CD14-positive monocyte (primary cell): ENCODE measurements around the gene VILL. TPM values are rescaled to one million over a fixed set of nuclear protein-coding genes. Genes with fewer than 3 reads are reported as not detected.

Experiments used
- DNase-seq, 3 donors: peaks; one replicate each; pipeline ENCODE4 v3.0.0-alpha.2; 2011 to 2022
- H2AFZ ChIP-seq: 2 replicates; pipeline ENCODE4 v1.6.0; 2012; ENCODE audit warnings: mild to moderate bottlenecking, low read depth, low read length, inconsistent platforms; ENCODE audit not compliant: insufficient read depth, poor library complexity, severe bottlenecking
- H3K27ac ChIP-seq, 2 donors: 1 replicate in 1 of 2; 2 replicates in 1 of 2; pipeline ENCODE4 v1.5.1; 2012 to 2013; ENCODE audit warnings: low read length in 2 of 2, control low read depth in 1 of 2, inconsistent platforms in 1 of 2, low read depth in 1 of 2, mild to moderate bottlenecking in 1 of 2
- H3K27me3 ChIP-seq, 2 donors: one replicate each; pipeline versions ENCODE4 v1.6.0 to v1.6.1; 2011 to 2013; ENCODE audit warnings: low read length in 2 of 2; ENCODE audit not compliant: control insufficient read depth in 2 of 2, insufficient read depth in 2 of 2
- H3K36me3 ChIP-seq, 2 donors: replicated peaks in 1 of 2; 1 replicate in 1 of 2; 2 replicates in 1 of 2; pipeline versions ENCODE4 v1.5.1 to v1.6.1; 2012 to 2013; ENCODE audit warnings: low read length in 2 of 2, control low read depth in 1 of 2, inconsistent platforms in 1 of 2, mild to moderate bottlenecking in 1 of 2; ENCODE audit not compliant: insufficient read depth in 2 of 2, control insufficient read depth in 1 of 2
- H3K4me1 ChIP-seq, 2 donors: 1 replicate in 1 of 2; 2 replicates in 1 of 2; pipeline versions ENCODE4 v1.5.1 to v1.6.1; 2012 to 2013; ENCODE audit warnings: low read length in 2 of 2, control low read depth in 1 of 2, inconsistent platforms in 1 of 2, mild to moderate bottlenecking in 1 of 2, moderate library complexity in 1 of 2; ENCODE audit not compliant: insufficient read depth in 2 of 2, control insufficient read depth in 1 of 2
- H3K4me2 ChIP-seq: replicated peaks from 2 replicates; pipeline ENCODE3; 2012; ENCODE audit warnings: low read length, moderate library complexity, mild to moderate bottlenecking; ENCODE audit not compliant: poor library complexity, severe bottlenecking; ENCODE audit errors: extremely low read depth
- H3K4me3 ChIP-seq, 3 experiments: fragments of 200-600 bp in 1 of 3; sonication (generic) in 1 of 3; replicated peaks in 1 of 3; 1 replicate in 2 of 3; 2 replicates in 1 of 3; pipeline ENCODE4 v1.5.1; 2011 to 2013; ENCODE audit warnings: low read length in 3 of 3, mild to moderate bottlenecking in 3 of 3, control low read depth in 2 of 3, low read depth in 2 of 3, inconsistent platforms in 1 of 3, moderate library complexity in 1 of 3
- H3K79me2 ChIP-seq: 2 replicates; pipeline ENCODE4 v1.6.0; 2012; ENCODE audit warnings: mild to moderate bottlenecking, control low read depth, inconsistent platforms, low read length, moderate library complexity; ENCODE audit not compliant: insufficient read depth
- H3K9ac ChIP-seq: 2 replicates; pipeline ENCODE4 v1.6.0; 2017; ENCODE audit warnings: low read length, mild to moderate bottlenecking; ENCODE audit not compliant: insufficient read depth, poor library complexity, severe bottlenecking
- H3K9me3 ChIP-seq, 2 donors: replicated peaks in 1 of 2; 1 replicate in 1 of 2; 2 replicates in 1 of 2; pipeline versions ENCODE4 v1.5.1 to v1.6.1; 2012 to 2013; ENCODE audit warnings: low read length in 2 of 2, control low read depth in 1 of 2; ENCODE audit not compliant: control insufficient read depth in 1 of 2, insufficient read depth in 1 of 2
- H4K20me1 ChIP-seq: 2 replicates; pipeline ENCODE4 v1.6.0; 2012; ENCODE audit warnings: mild to moderate bottlenecking, low read length, control low read depth, moderate library complexity; ENCODE audit not compliant: insufficient read depth
- H3K27ac Mint-ChIP-seq, 7 donors: one replicate each; pipeline ENCODE4 v1.8.0; 2020; ENCODE audit warnings: mild to moderate bottlenecking in 7 of 7, mixed read lengths in 7 of 7, moderate library complexity in 6 of 7, inconsistent platforms in 2 of 7
- H3K27me3 Mint-ChIP-seq, 3 donors: one replicate each; pipeline ENCODE4 v1.8.0; 2021 to 2022; ENCODE audit warnings: low read depth in 3 of 3, mild to moderate bottlenecking in 3 of 3, mixed read lengths in 3 of 3, moderate library complexity in 3 of 3, inconsistent platforms in 1 of 3
- H3K36me3 Mint-ChIP-seq, 2 donors: one replicate each; pipeline ENCODE4 v1.8.0; 2020; ENCODE audit warnings: mixed read lengths in 2 of 2, inconsistent platforms in 1 of 2, mild to moderate bottlenecking in 1 of 2
- H3K4me1 Mint-ChIP-seq: one replicate; pipeline ENCODE4 v1.8.0; 2020; ENCODE audit warnings: mild to moderate bottlenecking, mixed read lengths
- H3K4me3 Mint-ChIP-seq, 2 donors: one replicate each; pipeline ENCODE4 v1.8.0; 2020; ENCODE audit warnings: mild to moderate bottlenecking in 2 of 2, mixed read lengths in 2 of 2, moderate library complexity in 1 of 2
- H3K9me3 Mint-ChIP-seq, 7 donors: one replicate each; pipeline ENCODE4 v1.8.0; 2020 to 2022; ENCODE audit warnings: mixed read lengths in 7 of 7, mild to moderate bottlenecking in 6 of 7, moderate library complexity in 6 of 7, inconsistent platforms in 2 of 7
- CTCF ChIP-seq: fragments of 200-600 bp; IDR thresholded peaks from one replicate; pipeline ENCODE4 v1.8.0; 2022; ENCODE audit warnings: antibody characterized with exemption, mild to moderate bottlenecking
- whole genome bisulfite sequencing: methylation state at CpG from one replicate; pipeline ENCODE4 v1.1.5; 2013; ENCODE audit warnings: missing lambda C conversion rate; ENCODE audit not compliant: insufficient coverage; 5-methylcytosine and 5-hydroxymethylcytosine counted together
- intact Hi-C, 2 donors: fragments of 100-400 bp; cut with micrococcal nuclease; formaldehyde crosslinking; loops; one replicate each; pipeline versions ENCODE4 v1.15.0 to v1.15.1; 2023
- polyA plus RNA-seq, 3 donors: library from polyadenylated mRNA; depleted of rRNA in 1 of 3; unstranded in 2 of 3; stranded (reverse) in 1 of 3; fragments of 300-500 nt in 2 of 3; fragments of >200 nt in 1 of 3; fragmentation: Illumina TruSeq in 2 of 3; gene quantifications; 1 replicate in 2 of 3; 2 replicates in 1 of 3; pipeline ENCODE4 v1.2.3, GENCODE V29; 2012 to 2021

The VILL gene
- polyA plus RNA-seq, 3 donors, result 4.4 to 29.1 (median 7.4) TPM

DNA sequence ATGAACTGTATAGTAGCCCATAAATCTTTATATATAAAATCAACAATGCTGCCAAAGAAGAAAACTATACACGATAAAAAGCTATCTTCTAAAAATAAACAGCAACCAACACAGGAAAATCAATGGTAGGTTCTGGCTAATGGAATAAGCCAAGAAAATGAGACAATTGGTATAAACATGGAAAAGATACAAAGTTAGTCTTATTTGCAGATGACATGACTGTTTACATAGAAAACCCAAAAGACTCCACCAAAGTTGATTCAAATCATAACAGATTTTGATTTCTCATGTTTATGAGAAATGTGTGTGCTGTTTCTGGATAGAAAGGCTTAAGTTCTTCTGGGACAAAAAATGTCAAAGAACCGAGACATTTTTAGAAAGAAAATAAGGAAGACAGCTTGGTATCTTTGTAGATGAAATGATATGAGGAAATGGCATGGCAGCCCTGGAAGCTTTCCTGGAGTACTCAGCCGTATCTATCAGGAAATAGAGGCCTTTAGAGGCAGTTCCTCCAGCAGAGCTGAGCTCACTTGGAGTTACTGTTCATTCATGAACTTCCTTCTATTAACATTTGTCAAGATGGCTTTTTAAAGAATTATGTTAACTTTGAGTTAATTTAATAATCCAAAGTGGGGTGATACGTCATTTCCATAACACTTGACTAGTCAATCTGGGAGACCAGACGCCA, 36.7 kb upstream of the VILL start:
- Histone ChIP-seq H3K4me2 (no peak overlapping the region), H3K9me3 (no peaks in the 10 kb centered on the region), H3K36me3 (no peaks in the 10 kb centered on the region), H3K79me2 (no peaks in the 10 kb centered on the region), H3K4me3 (no peak overlapping the region), H2AFZ (no peak overlapping the region), H3K9ac (no peak overlapping the region), H3K27me3 (no peaks in the 10 kb centered on the region), H3K4me1 (peaks cover 32 to 42% of the 10 kb centered on the region in 2 donors), H3K27ac (no peak overlapping the region), H4K20me1 (no peaks in the 10 kb centered on the region)
- Mint-ChIP-seq H3K4me1 (peaks cover 39% of the 10 kb centered on the region), H3K4me3 (no peak overlapping the region), H3K27ac (peak overlapping the region in 1 of 7 donors; percentile 28), H3K27me3 (peaks cover 0 to 1% (median 0%) of the 10 kb centered on the region in 3 donors), H3K36me3 (peaks cover 0 to 2% of the 10 kb centered on the region in 2 donors), H3K9me3 (peaks cover 0 to 1% (median 0%) of the 10 kb centered on the region in 7 donors)
- WGBS, result 68% methylated on average over 2 of the region's 5 CpGs
- intact Hi-C loops, result no loop called here
- no peak for DNase-seq
- TF ChIP-seq CTCF, result no peak

DNA sequence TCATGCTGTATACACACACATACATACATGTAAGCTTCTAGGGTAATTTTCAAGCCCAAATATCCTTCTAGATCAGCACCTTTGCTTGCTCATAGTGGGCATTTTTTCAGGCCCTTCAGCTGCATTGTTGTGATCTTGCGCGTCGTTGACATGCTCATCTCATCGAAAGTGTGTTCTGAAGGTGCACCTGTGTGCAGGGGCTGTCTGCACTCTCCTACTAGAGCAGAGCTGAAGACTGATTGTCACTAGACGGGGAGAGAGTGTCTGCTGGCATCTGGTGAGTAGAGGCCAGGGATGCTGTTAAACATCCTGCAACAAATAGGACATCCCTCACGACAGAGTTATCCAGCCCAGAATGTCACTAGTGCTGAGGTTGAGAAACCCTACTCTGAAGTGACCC, 35.7 kb upstream of the VILL start:
- WGBS, result 90% methylated on average over 5 of the region's 6 CpGs
- H3K27ac Mint-ChIP-seq, result peak overlapping the region in 3 of 7 donors; percentile 91 to 94 (median 94)
- H3K9me3 ChIP-seq, result no peaks in the 10 kb centered on the region
- no peak overlapping the region for H3K4me3 Mint-ChIP-seq
- no peak overlapping the region for H3K4me2 ChIP-seq
- peaks cover 32 to 42% of the 10 kb centered on the region in 2 donors for H3K4me1 ChIP-seq
- peaks cover 0 to 1% (median 0%) of the 10 kb centered on the region in 3 donors for H3K27me3 Mint-ChIP-seq
- H3K9ac ChIP-seq, result no peak overlapping the region
- DNase-seq, result no peak
- H4K20me1 ChIP-seq, result no peaks in the 10 kb centered on the region
- H3K4me3 ChIP-seq, result no peak overlapping the region
- H2AFZ ChIP-seq, result no peak overlapping the region
- H3K36me3 Mint-ChIP-seq, result peaks cover 0 to 2% of the 10 kb centered on the region in 2 donors
- TF ChIP-seq CTCF, result no peak
- H3K9me3 Mint-ChIP-seq, result peaks cover 0 to 1% (median 0%) of the 10 kb centered on the region in 7 donors
- intact Hi-C loops, result no loop called here
- no peaks in the 10 kb centered on the region for H3K79me2 ChIP-seq
- H3K27ac ChIP-seq, result no peak overlapping the region
- peaks cover 39% of the 10 kb centered on the region for H3K4me1 Mint-ChIP-seq
- no peaks in the 10 kb centered on the region for H3K27me3 ChIP-seq
- no peaks in the 10 kb centered on the region for H3K36me3 ChIP-seq
